Activated CD4-positive, alpha-beta T cell treated with anti-CD3 and anti-CD28 coated beads for 36 hours (primary cell): Measurements from ENCODE around the gene PPARG. TPM values are rescaled to one million over a fixed set of nuclear protein-coding genes. Genes with fewer than 3 reads are reported as not detected.
"Not testable (repeated sequence)": the region's sequence is repeated elsewhere in the genome, so short reads cannot be mapped to it uniquely, and the experiment has no call there.

ENCODE experiments used
- ATAC-seq: fragments of 200-7000 bp; cut with Tn5 transposase; one replicate; pipeline ENCODE4 v1.10.0; 2021; ENCODE audit warnings: mild to moderate bottlenecking, moderate library complexity
- CTCF ChIA-PET: fragments of 350-600 bp; sonication (Branson Sonifier 250); formaldehyde crosslinking; loops from one replicate; lab custom pipeline; 2021; ENCODE audit warnings: antibody characterized with exemption; lab: Charles Lee
- POLR2A ChIA-PET: fragments of 350-600 bp; sonication (Branson Sonifier 250); formaldehyde crosslinking; loops from one replicate; lab custom pipeline; 2021; ENCODE audit warnings: antibody characterized with exemption, inconsistent platforms; lab: Charles Lee
- DNase-seq: peaks from one replicate; pipeline ENCODE4 v3.0.0-alpha.2; 2020
- H3K27ac Mint-ChIP-seq: one replicate; pipeline ENCODE4 v1.8.0; 2021; ENCODE audit warnings: mixed read lengths
- H3K27me3 Mint-ChIP-seq: one replicate; pipeline ENCODE4 v1.8.0; 2021; ENCODE audit warnings: mixed read lengths
- H3K36me3 Mint-ChIP-seq: one replicate; pipeline ENCODE4 v1.8.0; 2021; ENCODE audit warnings: low read depth, mixed read lengths
- H3K4me1 Mint-ChIP-seq: one replicate; pipeline ENCODE4 v1.8.0; 2021; ENCODE audit warnings: mixed read lengths
- H3K4me3 Mint-ChIP-seq: one replicate; pipeline ENCODE4 v1.8.0; 2021; ENCODE audit warnings: mild to moderate bottlenecking, moderate library complexity, mixed read lengths
- H3K9me3 Mint-ChIP-seq: one replicate; pipeline ENCODE4 v1.8.0; 2021; ENCODE audit warnings: low read depth, mixed read lengths
- intact Hi-C, 2 experiments: fragments of 100-400 bp; cut with DNase I in 1 of 2; cut with micrococcal nuclease in 1 of 2; formaldehyde crosslinking; loops; one replicate each; pipeline versions ENCODE4 v1.14.2 to v1.15.1; 2022 to 2024; cut with DNase I, micrococcal nuclease
- total RNA-seq, 2 experiments: library from RNA; stranded (reverse); gene quantifications; one replicate each; pipeline ENCODE4 v1.2.3, GENCODE V29; 2021

PPARG gene
- total RNA-seq, 2 experiments from 2014 or later, result 1.1 TPM

GRCh38 chr3:12447075-12447474 is 158.2 kb downstream of the PPARG start:
- no peak overlapping the region for H3K4me3 Mint-ChIP-seq
- CTCF ChIA-PET, result interaction anchor here (0.6 to 1.1 kb wide), 2 partner anchors 12 kb away, joined by 3 read pairs; no protein-coding TSS in a partner anchor
- H3K9me3 Mint-ChIP-seq, result no peaks in the 10 kb centered on the region
- POLR2A ChIA-PET, result no interaction called here
- no peaks in the 10 kb centered on the region for H3K4me1 Mint-ChIP-seq
- no peak overlapping the region for H3K27ac Mint-ChIP-seq
- intact Hi-C loops, result no loop called here
- DNase-seq (no peak), ATAC-seq (no peak)
- H3K27me3 Mint-ChIP-seq, result peaks cover 3% of the 10 kb centered on the region
- H3K36me3 Mint-ChIP-seq, result no peaks in the 10 kb centered on the region

GRCh38 chr3:12448404-12449202 is 159.7 kb downstream of the PPARG start:
- H3K4me3 Mint-ChIP-seq, intact Hi-C loops, DNase-seq, H3K9me3 Mint-ChIP-seq, H3K27ac Mint-ChIP-seq, H3K36me3 Mint-ChIP-seq, H3K4me1 Mint-ChIP-seq, H3K27me3 Mint-ChIP-seq, ATAC-seq, POLR2A ChIA-PET: not testable (repeated sequence)
- CTCF ChIA-PET, result interaction anchor here (0.6 to 1.2 kb wide), 3 partner anchors 14 to 314 kb away, joined by 3 read pairs; no protein-coding TSS in a partner anchor

GRCh38 chr3:12449889-12450682 is 161.2 kb downstream of the PPARG start:
- H3K9me3 Mint-ChIP-seq, result no peaks in the 10 kb centered on the region
- no peak for ATAC-seq

GRCh38 chr3:12451481-12451880 is 162.6 kb downstream of the PPARG start:
- H3K4me1 Mint-ChIP-seq, result peaks cover 10% of the 10 kb centered on the region
- no peak overlapping the region for H3K4me3 Mint-ChIP-seq
- DNase-seq (no peak), ATAC-seq (no peak)
- intact Hi-C loops, result no loop called here
- no peaks in the 10 kb centered on the region for H3K36me3 Mint-ChIP-seq
- no peaks in the 10 kb centered on the region for H3K9me3 Mint-ChIP-seq
- ChIA-PET POLR2A (no interaction called here), CTCF (no interaction called here)
- H3K27me3 Mint-ChIP-seq, result no peaks in the 10 kb centered on the region
- no peak overlapping the region for H3K27ac Mint-ChIP-seq

More at GRCh38 chr3:12449889-12450682, 161.2 kb downstream of the PPARG start:
- ChIA-PET CTCF (interaction anchor here (1.2 kb wide), 1 partner anchor 315 kb away, joined by 3 read pairs; no protein-coding TSS in a partner anchor), POLR2A (no interaction called here)
- Mint-ChIP-seq H3K4me3 (no peak overlapping the region), H3K27ac (no peak overlapping the region), H3K4me1 (peaks cover 10% of the 10 kb centered on the region), H3K27me3 (peaks cover 3% of the 10 kb centered on the region), H3K36me3 (no peaks in the 10 kb centered on the region)
- intact Hi-C loops, result no loop called here
- peak; percentile 2 for DNase-seq

GRCh38 chr3:12451960-12452359 is 163.1 kb downstream of the PPARG start:
- ChIA-PET POLR2A (no interaction called here), CTCF (no interaction called here)
- Mint-ChIP-seq H3K27me3 (no peaks in the 10 kb centered on the region), H3K9me3 (no peaks in the 10 kb centered on the region), H3K4me3 (no peak overlapping the region), H3K27ac (no peak overlapping the region), H3K36me3 (no peaks in the 10 kb centered on the region), H3K4me1 (peaks cover 10% of the 10 kb centered on the region)
- no peak for DNase-seq
- intact Hi-C loops, result no loop called here
- no peak for ATAC-seq

GRCh38 chr3:12452361-12453330 is 163.8 kb downstream of the PPARG start:
- H3K36me3 Mint-ChIP-seq, result no peaks in the 10 kb centered on the region
- CTCF ChIA-PET, result no interaction called here
- POLR2A ChIA-PET, result no interaction called here
- no peaks in the 10 kb centered on the region for H3K9me3 Mint-ChIP-seq
- no peak for ATAC-seq
- intact Hi-C loops, result no loop called here
- H3K27me3 Mint-ChIP-seq, result no peaks in the 10 kb centered on the region
- H3K4me1 Mint-ChIP-seq, result peaks cover 10% of the 10 kb centered on the region
- DNase-seq, result peak; percentile 0
- H3K4me3 Mint-ChIP-seq, result no peak overlapping the region
- H3K27ac Mint-ChIP-seq, result no peak overlapping the region

GRCh38 chr3:12454076-12454815 is 165.4 kb downstream of the PPARG start:
- Mint-ChIP-seq H3K27ac (no peak overlapping the region), H3K4me1 (peaks cover 10% of the 10 kb centered on the region), H3K4me3 (no peak overlapping the region), H3K36me3 (no peaks in the 10 kb centered on the region), H3K27me3 (no peaks in the 10 kb centered on the region), H3K9me3 (no peaks in the 10 kb centered on the region)
- POLR2A ChIA-PET, result no interaction called here
- DNase-seq, result no peak
- intact Hi-C loops, result no loop called here
- peak; percentile 60 for ATAC-seq
- CTCF ChIA-PET, result no interaction called here

GRCh38 chr3:12454816-12455121 is 165.9 kb downstream of the PPARG start:
- ChIA-PET CTCF (no interaction called here), POLR2A (no interaction called here)
- Mint-ChIP-seq H3K9me3 (no peaks in the 10 kb centered on the region), H3K4me1 (peaks cover 10% of the 10 kb centered on the region), H3K4me3 (no peak overlapping the region), H3K27ac (no peak overlapping the region), H3K36me3 (no peaks in the 10 kb centered on the region), H3K27me3 (no peaks in the 10 kb centered on the region)
- DNase-seq (peak; percentile 7), ATAC-seq (peak; percentile 33)
- intact Hi-C loops, result loop anchor here in 1 of 2 experiments (5.0 kb wide), 1 partner anchor 167 kb away; the partner anchor contains the start of gene PPARG

- Mint-ChIP-seq H3K27ac (no peak overlapping the region), H3K36me3 (no peaks in the 10 kb centered on the region), H3K4me1 (peaks cover 10% of the 10 kb centered on the region), H3K4me3 (no peak overlapping the region), H3K9me3 (no peaks in the 10 kb centered on the region), H3K27me3 (no peaks in the 10 kb centered on the region)
- peak; percentile 1 for DNase-seq
- intact Hi-C loops, result loop anchor here in 1 of 2 experiments (5.0 kb wide), 1 partner anchor 168 kb away; the partner anchor contains the start of gene PPARG
- ChIA-PET CTCF (interaction anchor here (1.3 kb wide), 1 partner anchor 15 kb away, joined by 5 read pairs; no protein-coding TSS in a partner anchor), POLR2A (no interaction called here)
- no peak for ATAC-seq
Measured at GRCh38 chr3:12455740-12456139, 166.9 kb downstream of the PPARG start.

GRCh38 chr3:12456441-12456840 is 167.6 kb downstream of the PPARG start:
- no peaks in the 10 kb centered on the region for H3K9me3 Mint-ChIP-seq
- no peak for ATAC-seq
- no peak for DNase-seq
- H3K27me3 Mint-ChIP-seq, result no peaks in the 10 kb centered on the region
- H3K4me1 Mint-ChIP-seq, result peaks cover 16% of the 10 kb centered on the region
- intact Hi-C loops, result loop anchor here in 1 of 2 experiments (5.0 kb wide), 1 partner anchor 169 kb away; the partner anchor contains the start of gene PPARG
- H3K36me3 Mint-ChIP-seq, result no peaks in the 10 kb centered on the region
- ChIA-PET POLR2A (no interaction called here), CTCF (interaction anchor here (1.3 kb wide), 1 partner anchor 14 kb away, joined by 5 read pairs; no protein-coding TSS in a partner anchor)
- no peak overlapping the region for H3K27ac Mint-ChIP-seq
- H3K4me3 Mint-ChIP-seq, result no peak overlapping the region
